ENCODE results near the gene EML6. TPM values are rescaled to one million over a fixed set of nuclear protein-coding genes. Genes with fewer than 3 reads are reported as not detected.

The EML6 gene
- polyA plus RNA-seq, 1 donor (not counting 4 experiments of a cell fraction or from before 2014, with no cell fraction given): 0.96 TPM

GRCh38 chr2:54975598-54976492 lies 252.4 kb downstream of the EML6 start:
- no peak for FAIRE-seq
- H3K4me1 ChIP-seq (ENCODE audit: control insufficient read depth, extremely low read depth, insufficient read depth, low read length): peaks cover 18% of the 10 kb centered on the region
- no peak overlapping the region for H3K4me2 ChIP-seq (ENCODE audit: control insufficient read depth, extremely low read depth, insufficient read depth, low read depth, low read length)
- H2AFZ ChIP-seq (ENCODE audit: control insufficient read depth, low read length): no peak overlapping the region
- H3K9me1 ChIP-seq (ENCODE audit: control insufficient read depth, extremely low read depth, insufficient read depth, low read length): peaks cover 5% of the 10 kb centered on the region
- no peaks in the 10 kb centered on the region for H3K27me3 ChIP-seq (ENCODE audit: control insufficient read depth, extremely low read depth, insufficient read depth, low read length)
- no peaks in the 10 kb centered on the region for H3K9me3 ChIP-seq (ENCODE audit: control insufficient read depth, low read depth, low read length)
- peaks cover 14 to 21% of the 10 kb centered on the region in 2 experiments for H3K36me3 ChIP-seq (ENCODE audit: control insufficient read depth in 2 of 2, extremely low read depth in 1 of 2, insufficient read depth in 2 of 2, low read length in 2 of 2)
- no peak overlapping the region for H3K9ac ChIP-seq (ENCODE audit: control insufficient read depth, extremely low read depth, insufficient read depth, low read length)
- H3K4me3 ChIP-seq (ENCODE audit: control insufficient read depth in 2 of 3, extremely low read depth in 1 of 3, insufficient read depth in 2 of 3, low read depth in 1 of 3, low read length in 3 of 3): no peak overlapping the region
- no peak for TF ChIP-seq CTCF (optimal IDR thresholded peaks at IDR 0.05 in 1 of 3, IDR thresholded peaks at IDR 0.05 in 1 of 3, conservative IDR thresholded peaks at IDR 0.05 in 1 of 3; ENCODE audit: extremely low read depth in 1 of 3, insufficient read depth in 2 of 3, low read length in 3 of 3)
- TF ChIP-seq EZH2 (IDR thresholded peaks at IDR 0.05; ENCODE audit: low read length): no peak
- dilution Hi-C loops (cut with MboI; ENCODE audit: extremely low pct_ligation_motif_present, low sequenced_read_pairs): no loop called here
- no peak overlapping the region for H3K27ac ChIP-seq (ENCODE audit: control insufficient read depth, insufficient read depth, low read length)
- peaks cover 23% of the 10 kb centered on the region for H4K20me1 ChIP-seq (ENCODE audit: control insufficient read depth, extremely low read depth, insufficient read depth, low read length)
- peaks cover 77% of the 10 kb centered on the region for H3K79me2 ChIP-seq (ENCODE audit: control insufficient read depth, insufficient read depth, low read length)
- no peak for DNase-seq (ENCODE audit: low read depth, low spot score)

- H4K20me1 ChIP-seq (ENCODE audit: control insufficient read depth, extremely low read depth, insufficient read depth, low read length): peaks cover 26% of the 10 kb centered on the region
- H3K9me3 ChIP-seq (ENCODE audit: control insufficient read depth, low read depth, low read length): no peaks in the 10 kb centered on the region
- H3K27ac ChIP-seq (ENCODE audit: control insufficient read depth, insufficient read depth, low read length): no peak overlapping the region
- FAIRE-seq (no peak), DNase-seq (ENCODE audit: low read depth, low spot score) (no peak)
- H3K4me2 ChIP-seq (ENCODE audit: control insufficient read depth, extremely low read depth, insufficient read depth, low read depth, low read length): no peak overlapping the region
- H3K4me1 ChIP-seq (ENCODE audit: control insufficient read depth, extremely low read depth, insufficient read depth, low read length): peaks cover 19% of the 10 kb centered on the region
- dilution Hi-C loops (cut with MboI; ENCODE audit: extremely low pct_ligation_motif_present, low sequenced_read_pairs): no loop called here
- H3K36me3 ChIP-seq (ENCODE audit: control insufficient read depth in 2 of 2, extremely low read depth in 1 of 2, insufficient read depth in 2 of 2, low read length in 2 of 2): peaks cover 13 to 16% of the 10 kb centered on the region in 2 experiments
- no peak overlapping the region for H2AFZ ChIP-seq (ENCODE audit: control insufficient read depth, low read length)
- peaks cover 89% of the 10 kb centered on the region for H3K79me2 ChIP-seq (ENCODE audit: control insufficient read depth, insufficient read depth, low read length)
- H3K9me1 ChIP-seq (ENCODE audit: control insufficient read depth, extremely low read depth, insufficient read depth, low read length): peaks cover 5% of the 10 kb centered on the region
- H3K27me3 ChIP-seq (ENCODE audit: control insufficient read depth, extremely low read depth, insufficient read depth, low read length): no peaks in the 10 kb centered on the region
- no peak overlapping the region for H3K4me3 ChIP-seq (ENCODE audit: control insufficient read depth in 2 of 3, extremely low read depth in 1 of 3, insufficient read depth in 2 of 3, low read depth in 1 of 3, low read length in 3 of 3)
- TF ChIP-seq CTCF (optimal IDR thresholded peaks at IDR 0.05 in 1 of 3, IDR thresholded peaks at IDR 0.05 in 1 of 3, conservative IDR thresholded peaks at IDR 0.05 in 1 of 3; ENCODE audit: extremely low read depth in 1 of 3, insufficient read depth in 2 of 3, low read length in 3 of 3) (no peak), EZH2 (IDR thresholded peaks at IDR 0.05; ENCODE audit: low read length) (no peak)
- H3K9ac ChIP-seq (ENCODE audit: control insufficient read depth, extremely low read depth, insufficient read depth, low read length): no peak overlapping the region
Measured at GRCh38 chr2:54977149-54977548, 253.7 kb downstream of the EML6 start.

Measured in keratinocyte (primary cell).